K562 (cell line): ENCODE data around the gene FN1. TPM values are rescaled to one million over a fixed set of nuclear protein-coding genes. Genes with fewer than 3 reads are reported as not detected.

Experiments
- ATAC-seq: fragments of 200-7000 bp; cut with Tn5 transposase; 3 replicates; pipeline ENCODE4 v1.9.1; 2020; ENCODE audit warnings: moderate library complexity
- BruUV-seq: library from RNA; stranded (reverse); fragments of 400-500 nt; replicated peaks from 2 replicates; lab custom pipeline; 2021; lab: Mats Ljungman, UMichigan
- CTCF ChIA-PET: fragments of 300-600 bp; formaldehyde crosslinking; extraction: SDS; loops from one replicate; lab custom pipeline; 2021; ENCODE audit warnings: low intra/inter-chr PET ratio; lab: Yijun Ruan, JAX
- POLR2A ChIA-PET: fragments of 300-600, 350-650 bp; sonication (Branson Sonifier 250); formaldehyde crosslinking; extraction: SDS; loops from one replicate; lab custom pipeline; 2021; ENCODE audit warnings: antibody characterized with exemption, inconsistent platforms; lab: Yijun Ruan, JAX
- DNase-seq, 4 experiments: peaks; one replicate each; pipeline versions ENCODE4 v3.0.0 to v3.0.0-alpha.2; 2011 to 2018; ENCODE audit warnings: low spot score in 3 of 4, mixed read lengths in 3 of 4; ENCODE audit errors: extremely low read depth in 1 of 4
- FAIRE-seq: peaks from 2 replicates; lab custom pipeline; 2011; peaks lifted over from hg19 to GRCh38; lab: Jason Lieb, UNC
- H2AFZ ChIP-seq: 2 replicates; pipeline ENCODE4 v1.6.0; 2011; ENCODE audit warnings: low read depth, low read length, control low read depth, inconsistent platforms
- H3K27ac ChIP-seq: fragments of 200-600 bp; 3 replicates; pipeline ENCODE4 v1.8.0; 2011; ENCODE audit warnings: low read depth, mild to moderate bottlenecking, control low read depth, inconsistent platforms, low read length, moderate library complexity, mixed read lengths; ENCODE audit errors: extremely low read depth
- H3K27me3 ChIP-seq, 2 experiments: fragments of 300-600 bp in 1 of 2; 2 replicates in 1 of 2; 3 replicates in 1 of 2; pipeline versions ENCODE4 v1.6.0 to v1.8.0; 2011; ENCODE audit warnings: inconsistent platforms in 2 of 2, low read length in 2 of 2, mild to moderate bottlenecking in 1 of 2, mixed read lengths in 1 of 2, moderate library complexity in 1 of 2; ENCODE audit not compliant: control insufficient read depth in 2 of 2, insufficient read depth in 2 of 2
- H3K36me3 ChIP-seq: fragments of 300-600 bp; 3 replicates; pipeline ENCODE4 v1.8.0; 2011; ENCODE audit warnings: mild to moderate bottlenecking, low read length, inconsistent platforms; ENCODE audit not compliant: control insufficient read depth, insufficient read depth
- H3K4me1 ChIP-seq, 2 experiments: fragments of 200-600 bp in 1 of 2; replicated peaks in 1 of 2; 2 replicates in 1 of 2; 3 replicates in 1 of 2; pipeline versions ENCODE4 v1.5.1 to v1.8.0; 2011; ENCODE audit warnings: inconsistent platforms in 2 of 2, low read length in 2 of 2, mild to moderate bottlenecking in 1 of 2, mixed read lengths in 1 of 2, moderate library complexity in 1 of 2; ENCODE audit not compliant: control insufficient read depth in 2 of 2, insufficient read depth in 2 of 2
- H3K4me2 ChIP-seq: 2 replicates; pipeline ENCODE4 v1.6.1; 2011; ENCODE audit warnings: low read length, control low read depth, inconsistent platforms, mixed read lengths; ENCODE audit not compliant: insufficient read depth
- H3K4me3 ChIP-seq: fragments of 200-600 bp; sonication (generic), shearing (Covaris generic); 2 replicates; pipeline ENCODE4 v1.5.1; 2016; ENCODE audit warnings: control low read depth, inconsistent platforms
- H3K79me2 ChIP-seq: fragments of 200-600 bp; 3 replicates; pipeline ENCODE4 v1.8.0; 2011; ENCODE audit warnings: low read length, inconsistent platforms; ENCODE audit not compliant: control insufficient read depth, insufficient read depth
- H3K9ac ChIP-seq, 2 experiments: 2 replicates each; pipeline versions ENCODE4 v1.6.0 to v1.6.1; 2011; ENCODE audit warnings: low read depth in 2 of 2, low read length in 2 of 2, control low read depth in 1 of 2, inconsistent platforms in 1 of 2, mild to moderate bottlenecking in 1 of 2, mixed read lengths in 1 of 2; ENCODE audit not compliant: insufficient read depth in 1 of 2
- H3K9me1 ChIP-seq: one replicate; pipeline ENCODE4 v1.6.0; 2011; ENCODE audit warnings: inconsistent platforms, mild to moderate bottlenecking, low read length, moderate library complexity; ENCODE audit not compliant: control insufficient read depth, insufficient read depth
- H3K9me3 ChIP-seq: replicated peaks from 2 replicates; pipeline ENCODE4 v1.5.1; 2011; ENCODE audit warnings: low read depth, low read length, inconsistent platforms; ENCODE audit not compliant: control insufficient read depth, insufficient read depth
- H4K20me1 ChIP-seq: replicated peaks from 2 replicates; pipeline ENCODE4 v1.6.1; 2011; ENCODE audit warnings: low read length, inconsistent platforms, mixed read lengths; ENCODE audit not compliant: control insufficient read depth, insufficient read depth
- HNRNPUL1 ChIP-seq: fragments of 200-400 bp; formaldehyde crosslinking; IDR thresholded peaks from 2 replicates; pipeline ENCODE4 v1.6.1; 2017; ENCODE audit warnings: low read length
- MBD1 ChIP-seq: fragments of 250-450 bp; sonication (Bioruptor Pico); IDR thresholded peaks from 2 replicates; pipeline ENCODE4 v1.8.0; 2022; ENCODE audit warnings: inconsistent platforms
- NKRF ChIP-seq: fragments of 450-650 bp; IDR thresholded peaks from 2 replicates; pipeline ENCODE4 v1.6.1; 2016; ENCODE audit warnings: borderline replicate concordance
- POU5F1 ChIP-seq: fragments of 150-350 bp; IDR thresholded peaks from 2 replicates; pipeline ENCODE4 v1.6.1; 2014; ENCODE audit warnings: borderline replicate concordance, low read length, low read depth, mild to moderate bottlenecking; ENCODE audit not compliant: partially characterized antibody
- RAD21 ChIP-seq, 2 experiments: fragments of 250-450 bp in 1 of 2; fragments of 450-650 bp in 1 of 2; sonication (Bioruptor Pico) in 1 of 2; formaldehyde crosslinking in 1 of 2; IDR thresholded peaks in 1 of 2; conservative IDR thresholded peaks in 1 of 2; 2 replicates each; pipeline versions ENCODE4 v1.4.0 to v1.8.0; 2020 to 2022; ENCODE audit warnings: mild to moderate bottlenecking in 2 of 2, moderate library complexity in 1 of 2
- SMAD2 ChIP-seq: fragments of 150-350 bp; IDR thresholded peaks from 2 replicates; pipeline ENCODE4 v1.6.1; 2014; ENCODE audit warnings: low read depth, mild to moderate bottlenecking, low read length
- SMC3 ChIP-seq: conservative IDR thresholded peaks from 2 replicates; pipeline ENCODE4 v1.6.1; 2011; ENCODE audit warnings: low read depth, low read length, improper control_type of control experiment; ENCODE audit not compliant: insufficient read depth
- STAT6 ChIP-seq: sonication (generic); formaldehyde crosslinking; IDR thresholded peaks from 2 replicates; pipeline ENCODE4 v1.8.1; 2023; ENCODE audit warnings: mild to moderate bottlenecking, missing genetic modification reagents
- TAL1 ChIP-seq: fragments of 450-650 bp; IDR thresholded peaks from 2 replicates; pipeline ENCODE4 v1.6.1; 2016; ENCODE audit warnings: mild to moderate bottlenecking
- TARDBP ChIP-seq: fragments of 450-650 bp; IDR thresholded peaks from 2 replicates; pipeline ENCODE4 v1.6.1; 2016
- XRCC4 ChIP-seq: IDR thresholded peaks from one replicate; pipeline ENCODE4 v1.6.1; 2011; ENCODE audit not compliant: insufficient read depth, insufficient read length; ENCODE audit errors: extremely low read depth
- WGBS: fragments of 100-300 bp; shearing (Covaris generic); methylation state at CpG from one replicate; pipeline ENCODE4 v1.1.6; 2016; ENCODE audit warnings: low coverage, mixed read lengths; ENCODE audit not compliant: insufficient coverage; ENCODE audit errors: missing lambda C conversion rate; 5-methylcytosine and 5-hydroxymethylcytosine counted together
- in situ Hi-C: fragments of 300-500 bp; cut with MboI; formaldehyde crosslinking; loops from 4 replicates; pipeline ENCODE4 v1.15.0; 2018; ENCODE audit warnings: inconsistent platforms, mixed read lengths
- intact Hi-C: fragments of 100-400 bp; cut with micrococcal nuclease; formaldehyde crosslinking; loops from 2 replicates; pipeline ENCODE4 v1.14.2; 2022
- polyA plus RNA-seq, 8 experiments: library from polyadenylated mRNA; depleted of rRNA in 4 of 8; stranded (reverse) in 5 of 8; unstranded in 3 of 8; fragments of >200 nt; fragmentation: Nextera tagmentation in 2 of 8; fragmentation: Illumina TruSeq in 1 of 8; extraction: Ambion mirVana in 2 of 8; extraction: Trizol in 1 of 8; gene quantifications; 2 replicates each; pipeline versions ENCODE4 v1.2.1 to v1.2.3, GENCODE V29; 2011 to 2014; ENCODE audit warnings: inconsistent platforms in 1 of 8, missing spikeins in 1 of 8
- total RNA-seq, 7 experiments: library from RNA; depleted of rRNA in 6 of 7; stranded (reverse); fragments of >200 nt in 6 of 7; fragmentation: Illumina TruSeq in 2 of 7; extraction: Trizol in 2 of 7; gene quantifications; 2 replicates each; pipeline versions ENCODE4 v1.2.1 to v1.2.3, GENCODE V29; 2011 to 2021; ENCODE audit warnings: low replicate concordance in 1 of 7

The FN1 gene
- total and polyA plus RNA-seq, 9 of the 15 experiments (the other 6 are each of a cell fraction or from before 2014, with no cell fraction given) = 7.4 to 19.1 (median 11.2) TPM

GRCh38 chr2:215455958-215456357 lies 20.1 kb upstream of the FN1 start (continued):
- no peak for TF ChIP-seq STAT6 (CRISPR knock-in tag)

- BruUV-seq = no TSS peak
- peak; percentile 78 for FAIRE-seq
- in situ Hi-C loops = loop anchor here (10.0 kb wide), 1 partner anchor 460 kb away; no protein-coding TSS in a partner anchor
- no peaks in the 10 kb centered on the region for H4K20me1 ChIP-seq
- ChIA-PET CTCF (interaction anchor here (0.8 to 0.9 kb wide), 2 partner anchors 339 to 416 kb away, joined by 3 read pairs; no protein-coding TSS in a partner anchor), POLR2A (no interaction called here)
- intact Hi-C loops = loop anchor here (1.0 to 10.0 kb wide), 4 partner anchors 168 to 466 kb away; no protein-coding TSS in a partner anchor
- no peaks in the 10 kb centered on the region for H3K4me1 ChIP-seq
- H3K27me3 ChIP-seq = no peaks in the 10 kb centered on the region
- H3K27ac ChIP-seq = no peak overlapping the region
- H3K4me2 ChIP-seq = no peak overlapping the region
- ATAC-seq = peak; percentile 67
- no peaks in the 10 kb centered on the region for H3K36me3 ChIP-seq
- 24% methylated on average over 5 of the region's 5 CpGs for WGBS
- H3K9me1 ChIP-seq = no peaks in the 10 kb centered on the region
- H3K9me3 ChIP-seq = no peaks in the 10 kb centered on the region
- H2AFZ ChIP-seq = no peak overlapping the region
- no peaks in the 10 kb centered on the region for H3K79me2 ChIP-seq
- no peak overlapping the region for H3K4me3 ChIP-seq
- DNase-seq = peak; percentile 32 to 45 (median 44)
- H3K9ac ChIP-seq = no peak overlapping the region
- TF ChIP-seq SMAD2 (no peak), TARDBP (no peak), TAL1 (no peak), HNRNPUL1 (no peak), SMC3 (peak; percentile 45), RAD21 (CRISPR knock-in tag; conservative IDR thresholded peaks at IDR 0.05 in 1 of 2, IDR thresholded peaks at IDR 0.05 in 1 of 2) (peak; percentile 74 to 79), XRCC4 (no peak), MBD1 (CRISPR knock-in tag) (no peak), POU5F1 (no peak), NKRF (no peak)
Measured at GRCh38 chr2:215454519-215455246, 18.8 kb upstream of the FN1 start.
